Measurements from ENCODE around the gene PTCD2.

The PTCD2 gene

DNA sequence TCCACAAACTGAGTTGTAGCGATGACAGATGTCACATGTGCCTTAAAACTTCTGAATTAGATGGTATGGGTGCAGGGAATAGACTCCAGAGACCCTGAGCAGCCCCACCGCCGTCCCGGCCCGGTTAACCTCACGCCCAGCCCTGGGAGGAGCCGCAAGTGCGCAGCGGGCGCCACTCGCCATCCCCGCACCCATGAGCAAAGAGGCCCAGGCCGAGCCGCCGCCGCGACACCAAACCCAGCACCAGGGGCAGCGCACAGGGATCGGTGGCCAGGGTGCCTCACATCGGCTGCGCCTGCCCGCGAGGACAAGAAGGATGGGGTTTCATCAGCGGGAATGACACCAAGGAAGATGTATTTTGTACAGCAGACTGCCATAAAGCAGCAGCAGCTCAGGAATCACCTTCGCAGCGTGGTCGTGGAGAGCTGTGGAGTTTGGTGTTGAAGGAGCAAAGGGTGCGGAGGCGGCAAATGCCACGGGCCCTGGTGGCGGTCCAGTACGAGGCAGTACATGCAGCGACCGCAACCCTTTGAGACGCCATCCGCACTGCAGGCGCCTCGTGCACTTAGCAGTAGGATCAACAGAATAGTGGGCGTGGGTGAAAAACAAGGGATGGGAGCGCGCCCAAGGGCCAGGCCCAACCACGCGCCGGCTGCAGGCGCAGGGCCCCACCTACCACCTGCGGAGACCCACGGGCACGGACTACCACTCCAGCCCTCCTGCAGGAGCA lies 97.3 kb downstream of the PTCD2 start:
- no peak for DNase-seq (ENCODE audit: low read depth)
